Endothelial cell of umbilical vein (primary cell): Measurements from ENCODE around the gene LRP1. TPM values are rescaled to one million over a fixed set of nuclear protein-coding genes. Genes with fewer than 3 reads are reported as not detected.
A peak's percentile ranks its signal among the peaks of the same experiment; 100 is the strongest.

Source experiments
- BruUV-seq: library from RNA; stranded (reverse); fragments of 400-500 nt; replicated peaks from 2 replicates; lab custom pipeline; 2021; lab: Mats Ljungman, UMichigan
- CTCF ChIA-PET: fragments of 300-600, 350-600 bp; sonication (Branson Sonifier 250); formaldehyde crosslinking; loops from one replicate; lab custom pipeline; 2021; ENCODE audit warnings: antibody characterized with exemption, inconsistent platforms; lab: Charles Lee
- POLR2A ChIA-PET: fragments of 300-600, 350-600 bp; sonication (Branson Sonifier 250); formaldehyde crosslinking; loops from one replicate; lab custom pipeline; 2021; ENCODE audit warnings: antibody characterized with exemption, inconsistent platforms; lab: Charles Lee
- DNase-seq: peaks from one replicate; pipeline ENCODE4 v3.0.0-alpha.2; 2011; ENCODE audit warnings: low read depth, low spot score
- FAIRE-seq: peaks from 2 replicates; lab custom pipeline; 2011; peaks lifted over from hg19 to GRCh38; lab: Jason Lieb, UNC
- H2AFZ ChIP-seq: 2 replicates; pipeline ENCODE4 v1.6.0; 2012; ENCODE audit warnings: low read depth, low read length, control low read depth, inconsistent platforms
- H3K27ac ChIP-seq: 2 replicates; pipeline ENCODE4 v1.5.1; 2011; ENCODE audit warnings: low read depth, mild to moderate bottlenecking, control low read depth, low read length, moderate library complexity; ENCODE audit not compliant: insufficient read depth
- H3K27me3 ChIP-seq, 2 experiments: 2 replicates each; pipeline versions ENCODE4 v1.6.0 to v1.6.1; 2011; ENCODE audit warnings: low read length in 2 of 2, mixed read lengths in 1 of 2; ENCODE audit not compliant: control insufficient read depth in 2 of 2, insufficient read depth in 2 of 2
- H3K36me3 ChIP-seq, 2 experiments: 2 replicates in 1 of 2; 3 replicates in 1 of 2; pipeline ENCODE4 v1.5.1; 2011; ENCODE audit warnings: low read length in 2 of 2, mild to moderate bottlenecking in 1 of 2, moderate library complexity in 1 of 2; ENCODE audit not compliant: control insufficient read depth in 2 of 2, insufficient read depth in 2 of 2; ENCODE audit errors: extremely low read depth in 1 of 2
- H3K4me1 ChIP-seq: 3 replicates; pipeline ENCODE4 v1.5.1; 2011; ENCODE audit warnings: mild to moderate bottlenecking, low read length; ENCODE audit not compliant: control insufficient read depth, insufficient read depth; ENCODE audit errors: extremely low read depth
- H3K4me2 ChIP-seq: 2 replicates; pipeline ENCODE4 v1.6.1; 2011; ENCODE audit warnings: low read length, control low read depth, mixed read lengths; ENCODE audit not compliant: insufficient read depth
- H3K4me3 ChIP-seq, 3 experiments: fragments of 200-600 bp in 1 of 3; sonication (generic), shearing (Covaris generic) in 1 of 3; replicated peaks in 1 of 3; 2 replicates each; pipeline ENCODE4 v1.5.1; 2011 to 2016; ENCODE audit warnings: control low read depth in 3 of 3, low read length in 3 of 3, mild to moderate bottlenecking in 2 of 3, inconsistent platforms in 1 of 3, low read depth in 1 of 3, moderate library complexity in 1 of 3; ENCODE audit not compliant: insufficient read depth in 1 of 3
- H3K79me2 ChIP-seq: 2 replicates; pipeline ENCODE4 v1.6.0; 2012; ENCODE audit warnings: low read length, inconsistent platforms; ENCODE audit not compliant: control insufficient read depth, insufficient read depth
- H3K9ac ChIP-seq: replicated peaks from 2 replicates; pipeline ENCODE3; 2011; ENCODE audit warnings: low read length, control low read depth; ENCODE audit not compliant: insufficient read depth; ENCODE audit errors: extremely low read depth
- H3K9me1 ChIP-seq: replicated peaks from 3 replicates; pipeline ENCODE4 v1.6.0; 2011; ENCODE audit warnings: mild to moderate bottlenecking, low read length; ENCODE audit not compliant: control insufficient read depth, insufficient read depth; ENCODE audit errors: extremely low read depth
- H3K9me3 ChIP-seq: replicated peaks from 2 replicates; pipeline ENCODE4 v1.5.1; 2012; ENCODE audit warnings: low read length, inconsistent platforms; ENCODE audit not compliant: control insufficient read depth, insufficient read depth
- H4K20me1 ChIP-seq: replicated peaks from 2 replicates; pipeline ENCODE3; 2011; ENCODE audit warnings: mild to moderate bottlenecking, low read length; ENCODE audit not compliant: control insufficient read depth, insufficient read depth; ENCODE audit errors: extremely low read depth
- CTCF ChIP-seq, 2 donors: IDR thresholded peaks; 1 replicate in 1 of 2; 2 replicates in 1 of 2; pipeline ENCODE4 v1.5.1; 2011; ENCODE audit warnings: low read length in 2 of 2, mild to moderate bottlenecking in 2 of 2, moderate library complexity in 2 of 2, control low read depth in 1 of 2, inconsistent platforms in 1 of 2, low read depth in 1 of 2; ENCODE audit not compliant: insufficient read depth in 1 of 2; ENCODE audit errors: extremely low read depth in 1 of 2
- FOS ChIP-seq: IDR thresholded peaks from 2 replicates; pipeline ENCODE4 v1.6.1; 2011; ENCODE audit warnings: mild to moderate bottlenecking, low read length, moderate library complexity, borderline replicate concordance; ENCODE audit not compliant: insufficient read depth
- MAX ChIP-seq: IDR thresholded peaks from 2 replicates; pipeline ENCODE4 v1.6.1; 2011; ENCODE audit not compliant: insufficient read depth, insufficient read length
- MYC ChIP-seq: IDR thresholded peaks from one replicate; pipeline ENCODE4 v1.6.1; 2011; ENCODE audit warnings: mild to moderate bottlenecking, low read depth, low read length
- POLR2A ChIP-seq: IDR thresholded peaks from 2 replicates; pipeline ENCODE4 v1.6.1; 2012; ENCODE audit warnings: low read depth, mild to moderate bottlenecking, control low read depth, low read length
- dilution Hi-C: fragments of 300-500 bp; cut with MboI; formaldehyde crosslinking; loops from one replicate; pipeline ENCODE4 v1.15.0; 2019; ENCODE audit warnings: low sequenced_read_pairs; ENCODE audit not compliant: extremely low pct_ligation_motif_present
- intact Hi-C: fragments of 100-400 bp; cut with micrococcal nuclease; formaldehyde crosslinking; loops from one replicate; pipeline ENCODE4 v1.10.0; 2022
- polyA plus RNA-seq, 4 experiments: library from polyadenylated mRNA; depleted of rRNA in 3 of 4; stranded (reverse) in 3 of 4; unstranded in 1 of 4; fragments of >200 nt; gene quantifications; 2 replicates each; pipeline versions ENCODE4 v1.2.1 to v1.2.3, GENCODE V29; 2011 to 2012; ENCODE audit warnings: missing spikeins in 1 of 4
- total RNA-seq: library from RNA; stranded (reverse); gene quantifications from 2 replicates; pipeline ENCODE4 v1.2.3, GENCODE V29; 2021

The LRP1 gene
- total and polyA plus RNA-seq, 2 donors (not counting 3 experiments of a cell fraction or from before 2014, with no cell fraction given), result 1.6 to 4.6 TPM

GRCh38 chr12:57151741-57152630, 23.7 kb downstream of the LRP1 start:
- Histone ChIP-seq H3K79me2 (no peaks in the 10 kb centered on the region), H3K4me2 (no peak overlapping the region), H3K36me3 (no peaks in the 10 kb centered on the region), H3K9me1 (no peaks in the 10 kb centered on the region), H3K4me1 (peaks cover 2% of the 10 kb centered on the region), H3K4me3 (no peak overlapping the region), H3K27ac (no peak overlapping the region), H2AFZ (no peak overlapping the region), H3K9me3 (no peaks in the 10 kb centered on the region), H3K9ac (no peak overlapping the region), H3K27me3 (no peaks in the 10 kb centered on the region), H4K20me1 (no peaks in the 10 kb centered on the region)
- BruUV-seq, result no TSS peak
- dilution Hi-C loops (no loop called here), intact Hi-C loops (no loop called here)
- POLR2A ChIA-PET, result no interaction called here
- TF ChIP-seq MAX, result no peak
- TF ChIP-seq FOS, result no peak
- no peak for TF ChIP-seq CTCF (IDR thresholded peaks at IDR 0.05; ENCODE audit: extremely low read depth in 1 of 2, insufficient read depth in 1 of 2, low read depth in 1 of 2, low read length in 2 of 2)
- TF ChIP-seq MYC, result no peak
- no peak for TF ChIP-seq POLR2A
- CTCF ChIA-PET, result interaction anchor here (1.0 to 1.4 kb wide), 4 partner anchors 17 to 28 kb away, joined by 3 to 5 read pairs (median 4); no protein-coding TSS in a partner anchor
- DNase-seq, result peak; percentile 21
- FAIRE-seq, result peak; percentile 4
